GM10266 (cell line): ENCODE measurements around the gene C17orf67.
A peak's percentile ranks its signal among the peaks of the same experiment; 100 is the strongest.

Experiments
- DNase-seq: peaks from one replicate; pipeline ENCODE4 v3.0.0; 2012; ENCODE audit errors: extremely low spot score
- CTCF ChIP-seq: IDR thresholded peaks from 2 replicates; pipeline ENCODE4 v1.5.1; 2012; ENCODE audit warnings: mild to moderate bottlenecking, low read depth; ENCODE audit not compliant: control insufficient read depth, insufficient read depth; ENCODE audit errors: missing control alignments

C17orf67 gene, protein sequence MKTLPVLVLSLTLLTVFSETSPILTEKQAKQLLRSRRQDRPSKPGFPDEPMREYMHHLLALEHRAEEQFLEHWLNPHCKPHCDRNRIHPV

GRCh38 chr17:56833809-56834379 is at the start of gene C17orf67, which contains the start of gene DGKE:
TSS of gene C17orf67 (minus strand) at chr17:56833920. CDS start at chr17:56815810, 18,110 bp downstream.
TSS of gene DGKE (plus strand) at chr17:56834151. CDS start at chr17:56834796, 645 bp downstream.
- no peak for TF ChIP-seq CTCF
- DNase-seq: peak; percentile 99

GRCh38 chr17:56881685-56882295 is 48.1 kb upstream of the C17orf67 start:
- TF ChIP-seq CTCF: no peak
- no peak for DNase-seq

DNA sequence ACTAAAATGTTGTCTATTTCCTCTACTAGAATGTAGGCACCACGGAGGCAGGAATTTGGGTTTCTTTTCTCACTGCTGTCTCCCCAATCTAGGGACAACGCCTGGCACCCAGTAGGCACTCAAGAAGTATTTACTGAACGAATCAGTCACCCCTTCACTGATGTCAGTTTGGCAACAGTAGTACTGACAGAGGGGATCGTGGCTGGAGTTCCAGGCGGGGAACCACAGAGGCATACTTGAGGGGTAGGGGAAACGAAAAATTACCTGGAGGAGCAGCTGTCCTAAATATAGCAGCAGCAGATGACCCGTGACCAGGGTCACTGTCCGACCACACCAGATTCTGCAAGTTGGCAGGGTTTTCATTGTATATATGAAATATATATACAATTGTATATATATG is 46.9 kb upstream of the C17orf67 start:
- no peak for TF ChIP-seq CTCF
- DNase-seq: no peak

DNA sequence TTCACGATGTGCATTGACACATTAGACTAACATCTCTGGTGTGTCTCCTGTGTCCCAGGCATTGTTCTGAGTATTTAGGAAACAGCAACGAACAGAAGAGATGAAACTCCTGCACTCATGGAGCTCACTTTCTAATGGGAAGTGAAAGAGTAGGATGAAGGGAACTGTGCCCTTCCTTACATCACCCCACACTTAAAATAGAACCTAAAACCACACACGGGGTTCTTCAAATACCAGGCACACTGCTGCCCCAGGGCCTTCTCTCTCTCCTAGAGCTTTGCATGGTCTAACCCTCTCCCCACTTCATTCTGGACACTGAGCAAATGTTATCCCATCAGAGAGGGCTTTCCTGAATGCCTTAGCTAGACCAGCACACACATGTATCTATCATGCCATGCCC is 46.4 kb upstream of the C17orf67 start:
- no peak for TF ChIP-seq CTCF
- no peak for DNase-seq

- DNase-seq: no peak
- no peak for TF ChIP-seq CTCF
Observed at GRCh38 chr17:56879280-56879679, 45.6 kb upstream of the C17orf67 start.

DNA sequence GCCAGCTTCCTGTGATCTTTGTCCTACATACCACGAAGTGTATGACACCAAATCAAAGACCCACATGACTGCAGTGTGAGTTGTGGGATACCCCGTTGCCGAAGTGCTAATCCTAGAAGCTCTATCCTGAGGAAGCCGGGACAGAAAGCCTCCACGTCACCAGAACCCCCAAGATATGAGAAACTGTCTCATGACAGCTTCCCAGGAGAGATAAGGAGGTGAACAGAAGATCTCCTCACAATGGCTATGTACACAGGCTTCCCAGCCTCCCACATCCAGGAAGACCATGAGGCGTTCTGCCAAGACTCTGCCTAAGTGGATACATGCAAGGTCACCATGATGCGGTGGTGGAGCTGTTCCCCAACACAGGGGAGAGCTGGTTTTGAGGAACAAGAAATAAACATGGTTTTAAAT is 43.1 kb upstream of the C17orf67 start:
- DNase-seq: no peak
- TF ChIP-seq CTCF: no peak

GRCh38 chr17:56870081-56870651 is 36.4 kb upstream of the C17orf67 start:
- no peak for TF ChIP-seq CTCF
- peak; percentile 35 for DNase-seq
